Measurements from ENCODE around the gene ERP27.

GRCh38 chr12:14960548-14961465 is 22.5 kb upstream of the ERP27 start:
- TF ChIP-seq CTCF (IDR thresholded peaks at IDR 0.05) (no peak), POLR2A (IDR thresholded peaks at IDR 0.05) (no peak)

All from adrenal gland (tissue), 5 donors.